GM23248 (cell line): ENCODE data around the gene PHOSPHO2.

ENCODE experiments used
- EZH2 ChIP-seq: fragments of 200-600 bp; sonication (generic); IDR thresholded peaks from 2 replicates; pipeline ENCODE4 v1.6.1; 2018; ENCODE audit warnings: antibody characterized with exemption, mild to moderate bottlenecking; ENCODE audit not compliant: insufficient read depth, poor library complexity, severe bottlenecking
- EZH2phosphoT487 ChIP-seq: fragments of 200-600 bp; sonication (generic); IDR thresholded peaks from 2 replicates; pipeline ENCODE4 v1.6.1; 2018; ENCODE audit warnings: antibody characterized with exemption, moderate library complexity, mild to moderate bottlenecking, low read depth; ENCODE audit not compliant: insufficient read depth

- no peak for TF ChIP-seq EZH2
- TF ChIP-seq EZH2phosphoT487: no peak
These were observed 29.0 kb upstream of the PHOSPHO2 start for GRCh38 chr2:169664978-169665930.
